GM21381 (cell line): ENCODE results near the gene GUCY2D.

Source experiments
- ATAC-seq: cut with Tn5 transposase; IDR thresholded peaks from one replicate; pipeline ENCODE4 v1.9.1; 2021; ENCODE audit warnings: mild to moderate bottlenecking, moderate library complexity; ENCODE audit not compliant: unreplicated experiment

GUCY2D gene

GRCh38 chr17:7989781-7990655, 12.4 kb upstream of the GUCY2D start:
- ATAC-seq, result peak; percentile 79

- no peak for ATAC-seq
Measured at GRCh38 chr17:7992516-7992915, 9.9 kb upstream of the GUCY2D start.

GRCh38 chr17:7992924-7993323, 9.5 kb upstream of the GUCY2D start:
- ATAC-seq, result no peak

GRCh38 chr17:7993972-7994589, 8.3 kb upstream of the GUCY2D start:
- ATAC-seq, result no peak

GRCh38 chr17:7995724-7996123, 6.7 kb upstream of the GUCY2D start:
- no peak for ATAC-seq

- no peak for ATAC-seq
Measured at GRCh38 chr17:7997186-7997585, 5.2 kb upstream of the GUCY2D start.

- no peak for ATAC-seq
Measured at GRCh38 chr17:8002721-8003593, 542 bp downstream of the GUCY2D start.

GRCh38 chr17:8003594-8004181, 1.3 kb downstream of the GUCY2D start:
- no peak for ATAC-seq

GRCh38 chr17:8004899-8005298, 2.5 kb downstream of the GUCY2D start:
- ATAC-seq, result no peak

GRCh38 chr17:8005357-8005756, 2.9 kb downstream of the GUCY2D start:
- ATAC-seq, result no peak

- ATAC-seq, result no peak
Measured at GRCh38 chr17:8005967-8006730, 3.7 kb downstream of the GUCY2D start.

- ATAC-seq, result no peak
Measured at GRCh38 chr17:8006836-8007680, 4.6 kb downstream of the GUCY2D start.

GRCh38 chr17:8007836-8008235, 5.4 kb downstream of the GUCY2D start:
- no peak for ATAC-seq

- ATAC-seq, result no peak
Measured at GRCh38 chr17:8012045-8012580, 9.7 kb downstream of the GUCY2D start.

GRCh38 chr17:8012996-8013640, 10.7 kb downstream of the GUCY2D start:
- no peak for ATAC-seq

GRCh38 chr17:8013731-8014557, 11.5 kb downstream of the GUCY2D start:
- no peak for ATAC-seq

GRCh38 chr17:8014558-8014850, 12.1 kb downstream of the GUCY2D start:
- no peak for ATAC-seq
